Measurements from ENCODE around the gene SSX2IP.

- TF ChIP-seq CTCF (IDR thresholded peaks at IDR 0.05) (no peak), POLR2A (IDR thresholded peaks at IDR 0.05) (no peak)
These were observed 57.4 kb downstream of the SSX2IP start for GRCh38 chr1:84632673-84633434.

All from uterus (tissue), 2 donors.